Hepatocyte (in vitro differentiated cells): ENCODE measurements around the gene GCSH. TPM values are rescaled to one million over a fixed set of nuclear protein-coding genes. Genes with fewer than 3 reads are reported as not detected.

Experiments
- DNase-seq: peaks from one replicate; pipeline ENCODE4 v3.0.0-alpha.2; 2016; ENCODE audit warnings: low spot score
- H2AFZ ChIP-seq: fragments of 200-600 bp; sonication (generic); 2 replicates; pipeline ENCODE4 v1.6.0; 2016; ENCODE audit warnings: antibody characterized with exemption, mild to moderate bottlenecking
- H3K27ac ChIP-seq: fragments of 200-600 bp; sonication (generic); 2 replicates; pipeline ENCODE4 v1.5.1; 2016; ENCODE audit warnings: mild to moderate bottlenecking
- H3K27me3 ChIP-seq: fragments of 200-600 bp; sonication (generic); 2 replicates; pipeline ENCODE4 v1.6.1; 2016
- H3K36me3 ChIP-seq: fragments of 200-600 bp; sonication (generic); replicated peaks from 2 replicates; pipeline ENCODE4 v1.5.1; 2016; ENCODE audit warnings: low read depth; ENCODE audit not compliant: insufficient read depth
- H3K4me1 ChIP-seq: fragments of 200-600 bp; sonication (generic); 2 replicates; pipeline ENCODE4 v1.5.1; 2016; ENCODE audit warnings: mild to moderate bottlenecking, moderate library complexity; ENCODE audit not compliant: insufficient read depth
- H3K4me2 ChIP-seq: fragments of 200-600 bp; sonication (generic); 2 replicates; pipeline ENCODE4 v1.6.0; 2016
- H3K4me3 ChIP-seq: fragments of 200-600 bp; sonication (generic); 2 replicates; pipeline ENCODE4 v1.5.1; 2016; ENCODE audit warnings: mild to moderate bottlenecking
- H3K79me2 ChIP-seq: fragments of 200-600 bp; sonication (generic); 2 replicates; pipeline ENCODE4 v1.6.0; 2017; ENCODE audit warnings: mild to moderate bottlenecking
- H3K9me2 ChIP-seq: fragments of 200-600 bp; sonication (generic); replicated peaks from 2 replicates; pipeline ENCODE4 v1.6.0; 2017; ENCODE audit warnings: mild to moderate bottlenecking; ENCODE audit not compliant: insufficient read depth
- H3K9me3 ChIP-seq: fragments of 200-600 bp; sonication (generic); 2 replicates; pipeline ENCODE4 v1.5.1; 2016; ENCODE audit warnings: low read depth, mild to moderate bottlenecking
- H4K20me1 ChIP-seq: fragments of 200-600 bp; sonication (generic); 2 replicates; pipeline ENCODE4 v1.6.0; 2016; ENCODE audit warnings: mild to moderate bottlenecking; ENCODE audit not compliant: insufficient read depth, poor library complexity, severe bottlenecking
- EZH2 ChIP-seq: fragments of 200-600 bp; sonication (generic); IDR thresholded peaks from 2 replicates; pipeline ENCODE4 v1.6.1; 2016; ENCODE audit warnings: antibody characterized with exemption, mild to moderate bottlenecking, borderline replicate concordance
- EZH2phosphoT487 ChIP-seq: fragments of 200-600 bp; sonication (generic); IDR thresholded peaks from one replicate; pipeline ENCODE4 v1.6.1; 2018; ENCODE audit warnings: antibody characterized with exemption, mild to moderate bottlenecking, low read depth, moderate library complexity; ENCODE audit not compliant: unreplicated experiment, severe bottlenecking
- WGBS: methylation state at CpG from one replicate; pipeline ENCODE4 v1.1.6; 2016; ENCODE audit warnings: low lambda C conversion rate; ENCODE audit errors: missing lambda C conversion rate; 5-methylcytosine and 5-hydroxymethylcytosine counted together
- polyA plus RNA-seq: library from polyadenylated mRNA; unstranded; fragments of >200 nt; fragmentation: Nextera tagmentation; extraction: Ambion mirVana; gene quantifications from 2 replicates; pipeline ENCODE4 v1.2.1, GENCODE V29; 2016
- total RNA-seq: library from RNA; depleted of rRNA; stranded (reverse); fragments of >200 nt; gene quantifications from 2 replicates; pipeline ENCODE4 v1.2.3, GENCODE V29; 2014
- TF ChIP-seq, protein P1 (sequence below): fragments of 200-600 bp; sonication (generic); IDR thresholded peaks from 2 replicates; pipeline ENCODE4 v1.5.1; 2016; ENCODE audit warnings: antibody characterized with exemption, mild to moderate bottlenecking; ENCODE audit not compliant: poor library complexity

The GCSH gene
- total RNA-seq: 44.3 and 53.6 TPM in 2 replicates
- polyA plus RNA-seq: 71.7 and 83.1 TPM in 2 replicates

DNA sequence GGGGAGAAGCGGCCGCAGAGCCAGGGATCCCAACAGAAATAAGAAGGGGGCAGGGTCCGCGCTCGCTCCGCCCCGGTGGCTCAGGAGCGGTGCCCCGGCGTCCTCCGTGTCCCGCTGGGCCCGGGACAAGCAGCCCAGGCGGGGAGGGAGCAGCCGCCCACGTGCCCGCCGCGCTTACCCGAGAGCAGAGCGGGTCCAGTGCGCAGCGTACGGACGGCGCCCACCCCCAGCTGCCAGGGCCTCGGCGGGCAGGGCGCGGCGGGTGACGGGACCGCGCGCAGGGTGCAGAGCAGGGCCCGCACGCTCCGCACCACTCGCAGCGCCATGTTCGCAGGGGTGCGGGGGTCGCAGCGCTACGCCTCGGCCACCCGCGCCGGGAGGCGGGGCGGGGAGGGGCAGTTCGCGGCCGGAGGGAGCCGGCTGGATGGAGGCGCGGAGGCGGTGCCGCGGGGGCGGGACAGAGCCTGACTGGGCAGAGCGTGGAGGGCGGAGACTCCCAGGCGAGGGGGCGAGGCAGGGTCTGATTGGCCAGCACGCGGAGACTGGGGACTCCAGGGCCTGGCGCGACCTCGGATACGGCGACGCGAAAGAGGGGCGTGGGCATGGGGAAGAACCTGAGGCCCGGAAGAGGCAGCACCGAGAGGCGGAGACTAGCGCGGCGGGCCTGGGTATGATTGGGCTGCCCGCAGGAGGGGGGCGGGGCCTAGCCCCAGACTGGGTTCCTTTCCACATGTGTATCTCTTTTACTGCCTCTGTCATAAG lies at the start of gene GCSH:
Gene GCSH (minus strand): TSS at position 443 of the 762 bp plus-strand sequence. CDS start 117 bp downstream, at position 326.
- no peaks in the 10 kb centered on the region for H4K20me1 ChIP-seq
- H3K27me3 ChIP-seq: no peaks in the 10 kb centered on the region
- WGBS: 7% methylated on average over 40 of the region's 83 CpGs
- peak within 1 kb of the TSS; percentile 80 for H3K4me3 ChIP-seq
- H3K4me1 ChIP-seq: peaks cover 4% of the 10 kb centered on the region
- no peaks in the 10 kb centered on the region for H3K9me3 ChIP-seq
- no peaks in the 10 kb centered on the region for H3K9me2 ChIP-seq
- H3K36me3 ChIP-seq: no peaks in the 10 kb centered on the region
- peak within 1 kb of the TSS; percentile 91 for H2AFZ ChIP-seq
- H3K79me2 ChIP-seq: peaks cover 36% of the 10 kb centered on the region
- H3K4me2 ChIP-seq: peak within 1 kb of the TSS; percentile 90
- TF ChIP-seq EZH2phosphoT487 (no peak), EZH2 (no peak)
- TF ChIP-seq, protein P1, sequence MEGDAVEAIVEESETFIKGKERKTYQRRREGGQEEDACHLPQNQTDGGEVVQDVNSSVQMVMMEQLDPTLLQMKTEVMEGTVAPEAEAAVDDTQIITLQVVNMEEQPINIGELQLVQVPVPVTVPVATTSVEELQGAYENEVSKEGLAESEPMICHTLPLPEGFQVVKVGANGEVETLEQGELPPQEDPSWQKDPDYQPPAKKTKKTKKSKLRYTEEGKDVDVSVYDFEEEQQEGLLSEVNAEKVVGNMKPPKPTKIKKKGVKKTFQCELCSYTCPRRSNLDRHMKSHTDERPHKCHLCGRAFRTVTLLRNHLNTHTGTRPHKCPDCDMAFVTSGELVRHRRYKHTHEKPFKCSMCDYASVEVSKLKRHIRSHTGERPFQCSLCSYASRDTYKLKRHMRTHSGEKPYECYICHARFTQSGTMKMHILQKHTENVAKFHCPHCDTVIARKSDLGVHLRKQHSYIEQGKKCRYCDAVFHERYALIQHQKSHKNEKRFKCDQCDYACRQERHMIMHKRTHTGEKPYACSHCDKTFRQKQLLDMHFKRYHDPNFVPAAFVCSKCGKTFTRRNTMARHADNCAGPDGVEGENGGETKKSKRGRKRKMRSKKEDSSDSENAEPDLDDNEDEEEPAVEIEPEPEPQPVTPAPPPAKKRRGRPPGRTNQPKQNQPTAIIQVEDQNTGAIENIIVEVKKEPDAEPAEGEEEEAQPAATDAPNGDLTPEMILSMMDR: no peak
- peak within 1 kb of the TSS; percentile 90 for H3K27ac ChIP-seq
- DNase-seq: peak; percentile 99

DNA sequence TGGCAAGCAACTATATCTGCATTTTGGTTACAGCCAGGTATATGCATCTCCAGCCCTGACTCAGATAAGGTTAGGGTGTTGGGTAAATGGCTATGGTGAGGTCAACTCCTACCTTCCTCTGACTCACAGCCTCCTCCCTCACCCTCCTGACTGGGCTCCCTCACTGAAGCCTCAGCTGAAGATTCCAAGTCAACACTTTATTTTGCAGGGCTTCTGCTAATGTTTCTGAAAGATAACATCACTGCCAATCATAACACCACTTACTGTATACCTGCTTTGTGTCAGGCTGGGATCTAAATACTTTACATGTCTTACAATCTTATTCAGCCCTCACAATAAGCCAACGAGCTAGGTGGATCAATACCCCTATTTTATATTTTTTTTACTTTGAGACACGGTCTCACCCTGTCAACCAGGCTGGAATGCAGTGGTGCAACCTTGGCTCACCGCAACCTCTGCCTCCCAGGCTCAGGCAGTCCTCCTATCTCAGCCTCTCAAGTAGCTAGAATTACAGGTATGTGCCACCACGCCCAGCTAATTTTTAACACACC lies 47.8 kb upstream of the GCSH start:
- no peaks in the 10 kb centered on the region for H3K4me1 ChIP-seq
- H4K20me1 ChIP-seq: no peaks in the 10 kb centered on the region
- H3K79me2 ChIP-seq: no peaks in the 10 kb centered on the region
- no peaks in the 10 kb centered on the region for H3K9me2 ChIP-seq
- H3K4me2 ChIP-seq: no peak overlapping the region
- TF ChIP-seq, protein P1: no peak
- TF ChIP-seq EZH2: no peak
- TF ChIP-seq EZH2phosphoT487: no peak
- H3K9me3 ChIP-seq: no peaks in the 10 kb centered on the region
- H3K27me3 ChIP-seq: no peaks in the 10 kb centered on the region
- no peak overlapping the region for H3K4me3 ChIP-seq
- H3K36me3 ChIP-seq: no peaks in the 10 kb centered on the region
- H3K27ac ChIP-seq: no peak overlapping the region
- 45% methylated on average over 4 of the region's 4 CpGs for WGBS
- no peak overlapping the region for H2AFZ ChIP-seq
- DNase-seq: peak; percentile 39

DNA sequence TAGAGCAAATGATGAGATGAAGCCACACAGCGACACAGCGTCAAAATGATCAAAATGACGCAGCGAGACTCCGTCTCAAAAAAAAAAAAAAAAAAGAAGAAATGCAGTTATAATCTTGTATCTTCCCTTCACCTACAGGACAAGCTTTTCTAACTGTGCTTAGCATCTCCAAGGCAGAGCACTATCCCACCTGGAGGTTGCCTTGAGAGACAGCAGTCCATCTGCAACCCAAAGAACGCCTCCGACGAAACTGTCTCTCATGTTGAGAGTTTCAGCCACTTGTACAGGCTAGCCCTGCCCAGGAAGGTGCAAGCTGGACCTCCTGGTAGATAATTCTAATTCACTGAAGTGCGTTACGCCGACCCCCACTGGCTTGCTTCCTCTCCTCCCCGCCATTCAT lies 46.7 kb upstream of the GCSH start:
- Histone ChIP-seq H3K4me3 (no peak overlapping the region), H3K4me2 (no peak overlapping the region), H3K27ac (no peak overlapping the region), H3K79me2 (no peaks in the 10 kb centered on the region), H3K36me3 (no peaks in the 10 kb centered on the region), H3K9me2 (no peaks in the 10 kb centered on the region), H2AFZ (no peak overlapping the region), H4K20me1 (no peaks in the 10 kb centered on the region), H3K4me1 (no peaks in the 10 kb centered on the region), H3K27me3 (no peaks in the 10 kb centered on the region), H3K9me3 (no peaks in the 10 kb centered on the region)
- WGBS: 90% methylated on average over 12 of the region's 12 CpGs
- DNase-seq: no peak
- TF ChIP-seq, protein P1: no peak
